ENCODE data around the gene DEPDC5. TPM values are rescaled to one million over a fixed set of nuclear protein-coding genes. Genes with fewer than 3 reads are reported as not detected.
"Not testable (repeated sequence)": the region's sequence is repeated elsewhere in the genome, so short reads cannot be mapped to it uniquely, and the experiment has no call there.

The DEPDC5 gene
- total RNA-seq, 1 donor from 2014 or later, result 7.0 TPM

DNA sequence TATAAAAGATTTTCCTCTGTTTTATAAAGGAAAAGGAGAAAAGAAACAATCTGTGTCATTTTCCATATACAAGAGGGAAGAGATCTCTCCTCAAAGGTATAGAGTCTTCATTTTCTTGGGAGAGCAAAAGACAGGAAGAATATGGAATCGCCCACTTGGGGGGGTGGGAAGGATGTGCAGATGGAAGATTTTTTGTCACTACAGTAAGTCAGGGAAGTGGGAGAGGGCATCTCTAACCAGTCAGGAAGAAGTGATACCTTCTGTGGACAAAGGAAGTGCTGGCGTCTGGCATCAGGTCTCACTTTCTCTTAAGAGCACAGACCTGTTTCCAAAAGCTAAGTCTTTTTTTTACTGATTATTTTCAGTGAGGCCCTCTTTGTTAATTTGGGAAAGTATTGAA, 5.3 kb upstream of the DEPDC5 start:
- DNase-seq (ENCODE audit: low read depth), result no peak

GRCh38 chr22:31749636-31750364, 4.0 kb upstream of the DEPDC5 start, which contains the start of gene PRR14L:
Gene PRR14L (minus strand): TSS chr22:31750132. CDS start chr22:31738860, 11,272 bp downstream.
- peak; percentile 97 for DNase-seq (ENCODE audit: low read depth)

GRCh38 chr22:31750365-31751284, 3.2 kb upstream of the DEPDC5 start:
- no peak for DNase-seq (ENCODE audit: low read depth)

- DNase-seq (ENCODE audit: low read depth), result no peak
Observed at GRCh38 chr22:31752096-31752847, 1.5 kb upstream of the DEPDC5 start.

DNA sequence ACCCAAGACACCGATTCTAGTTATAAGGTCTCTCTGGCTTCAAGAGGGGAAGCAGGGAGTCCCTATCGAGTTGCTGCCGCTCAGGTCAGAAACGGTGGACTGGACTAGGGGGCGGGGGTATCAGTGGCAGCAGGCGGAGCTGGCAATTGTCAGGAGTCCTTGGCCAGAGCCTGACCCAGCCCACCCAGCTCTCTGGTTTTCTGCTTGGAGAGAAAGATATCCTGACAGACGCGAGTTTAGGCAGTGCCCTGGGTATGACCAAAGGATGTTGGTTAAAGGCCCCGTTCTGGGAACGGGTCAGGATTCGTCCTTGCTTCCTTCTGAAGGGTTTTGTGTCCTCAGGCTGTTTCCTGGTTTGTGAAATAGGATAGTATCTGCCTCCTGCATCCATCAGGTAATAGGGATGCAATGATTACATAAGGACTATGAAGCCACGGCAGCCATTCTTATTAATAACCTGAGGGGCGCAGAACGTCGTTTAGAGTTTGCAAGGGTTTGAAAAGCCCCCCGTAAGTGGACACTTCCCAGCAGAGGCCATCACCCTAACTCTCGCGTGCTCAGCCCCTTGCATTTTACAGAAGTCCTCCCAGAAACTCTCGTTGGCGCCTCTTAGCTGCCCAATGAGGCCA, 700 bp upstream of the DEPDC5 start:
- DNase-seq (ENCODE audit: low read depth), result peak; percentile 28

GRCh38 chr22:31754813-31755212, 994 bp downstream of the DEPDC5 start:
- DNase-seq (ENCODE audit: low read depth), result no peak

DNA sequence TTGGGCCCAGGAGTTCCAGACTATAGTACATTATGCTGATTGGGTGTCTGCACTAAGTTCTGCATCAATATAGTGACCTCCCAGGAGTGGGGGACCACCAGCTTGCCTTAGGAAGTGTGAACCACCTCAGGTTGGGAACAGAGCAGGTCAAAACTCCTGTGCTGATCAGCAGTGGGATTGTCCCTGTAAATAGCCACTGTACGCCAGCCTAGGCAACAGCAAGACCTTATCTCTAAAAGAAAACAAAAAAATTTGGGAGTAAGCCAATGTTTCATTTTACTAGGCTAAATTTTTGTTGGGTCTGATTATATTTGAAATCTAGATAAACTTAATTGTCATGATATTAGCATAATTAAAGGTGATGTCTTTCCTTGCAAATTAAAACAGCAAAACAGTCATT, 3.4 kb downstream of the DEPDC5 start:
- no peak for DNase-seq (ENCODE audit: low read depth)

GRCh38 chr22:31758860-31759259, 5.0 kb downstream of the DEPDC5 start:
- DNase-seq (ENCODE audit: low read depth), result not testable (repeated sequence)

DNA sequence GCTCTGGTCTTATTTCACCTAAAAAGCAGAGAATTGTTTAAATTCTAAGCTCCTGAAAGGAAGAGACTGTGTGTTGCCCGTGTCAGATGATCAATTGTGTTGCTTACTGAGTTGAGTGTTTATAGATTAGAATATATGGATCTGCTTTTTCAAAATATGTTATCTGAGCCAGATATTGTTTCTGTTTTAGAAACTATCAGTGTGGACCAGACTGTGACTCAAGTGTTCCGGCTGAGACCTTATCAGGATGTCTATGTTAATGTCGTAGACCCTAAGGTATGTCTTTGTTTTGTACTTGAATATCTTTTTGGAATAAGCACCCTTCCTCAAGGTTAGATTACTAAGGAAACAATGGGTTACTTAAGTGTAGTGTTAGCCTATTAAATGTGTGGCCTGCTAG, 11.0 kb downstream of the DEPDC5 start:
- no peak for DNase-seq (ENCODE audit: low read depth)

DNA sequence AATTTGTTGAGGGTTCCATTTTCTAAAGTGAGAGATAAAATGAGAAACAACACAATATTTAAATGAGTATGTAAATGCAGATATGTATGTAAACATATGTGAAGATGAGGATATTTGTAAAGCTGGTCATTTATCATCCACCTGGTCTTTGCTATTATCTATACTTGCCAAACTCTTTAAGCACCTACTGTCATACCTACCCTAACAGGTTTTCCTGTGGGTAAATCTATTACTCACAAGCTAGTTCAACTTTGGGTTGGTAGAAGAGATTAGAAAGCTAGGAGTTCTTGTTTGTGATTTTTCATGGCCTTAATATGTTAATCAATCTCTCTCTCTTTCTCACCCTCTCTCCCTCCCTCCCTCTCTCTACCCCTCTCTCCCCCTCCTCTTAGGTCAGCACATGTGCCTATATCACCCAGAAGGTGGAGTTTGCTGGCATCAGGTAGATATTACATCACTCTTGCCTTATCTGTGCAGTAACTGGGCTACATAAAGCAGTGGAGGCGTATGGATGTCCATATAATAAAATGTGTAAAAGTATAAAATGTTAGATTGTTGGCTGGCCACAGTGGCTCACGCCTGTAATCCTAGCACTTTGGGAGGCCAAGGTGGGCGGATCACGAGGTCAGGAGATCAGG, 14.7 kb downstream of the DEPDC5 start:
- DNase-seq (ENCODE audit: low read depth), result no peak

DNA sequence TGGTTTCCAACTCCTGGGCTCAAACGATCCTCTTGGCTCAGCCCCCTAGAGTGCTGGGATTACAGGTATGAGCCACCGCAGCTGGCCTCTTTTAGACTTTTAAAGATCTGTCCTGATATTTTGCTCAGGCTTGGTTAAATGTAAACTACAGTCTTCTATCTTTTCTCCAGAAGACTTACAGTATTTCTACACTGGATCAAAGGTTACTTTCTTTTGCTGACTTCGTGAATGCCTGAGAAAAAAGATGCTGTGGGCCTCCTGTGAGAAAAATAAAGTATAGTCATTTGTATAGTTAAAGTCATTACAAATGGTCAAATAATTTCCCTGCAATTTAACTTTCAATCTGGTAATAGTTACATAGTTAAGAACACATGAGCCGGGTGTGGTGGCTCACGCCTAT, 19.6 kb downstream of the DEPDC5 start:
- DNase-seq (ENCODE audit: low read depth), result no peak

- no peak for DNase-seq (ENCODE audit: low read depth)
Observed at GRCh38 chr22:31776231-31776630, 22.4 kb downstream of the DEPDC5 start.

- DNase-seq (ENCODE audit: low read depth), result no peak
Observed at GRCh38 chr22:31789803-31790202, 36.0 kb downstream of the DEPDC5 start.

- DNase-seq (ENCODE audit: low read depth), result no peak
Observed at GRCh38 chr22:31790240-31790639, 36.4 kb downstream of the DEPDC5 start.

GRCh38 chr22:31799358-31799757, 45.5 kb downstream of the DEPDC5 start:
- not testable (repeated sequence) for DNase-seq (ENCODE audit: low read depth)

DNA sequence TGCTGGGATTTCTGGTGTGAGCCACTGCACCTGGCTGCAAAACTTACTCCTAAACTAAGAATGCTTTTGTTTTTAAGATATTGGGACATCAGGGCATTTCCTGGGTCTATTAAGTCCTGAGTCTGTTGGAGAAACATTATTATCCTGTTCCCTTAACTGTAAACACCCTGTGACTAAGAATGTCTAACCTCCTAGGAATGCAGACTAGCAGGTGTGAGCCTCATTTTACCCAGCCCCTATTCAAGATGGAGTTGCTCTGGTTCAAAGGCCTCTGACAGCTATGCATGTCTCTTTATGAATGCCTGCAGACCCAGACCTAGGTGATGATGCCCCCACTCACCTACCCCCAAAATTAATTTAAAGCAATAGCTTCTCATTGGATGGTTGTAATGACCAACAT, 46.2 kb downstream of the DEPDC5 start:
- DNase-seq (ENCODE audit: low read depth), result peak; percentile 13

DNA sequence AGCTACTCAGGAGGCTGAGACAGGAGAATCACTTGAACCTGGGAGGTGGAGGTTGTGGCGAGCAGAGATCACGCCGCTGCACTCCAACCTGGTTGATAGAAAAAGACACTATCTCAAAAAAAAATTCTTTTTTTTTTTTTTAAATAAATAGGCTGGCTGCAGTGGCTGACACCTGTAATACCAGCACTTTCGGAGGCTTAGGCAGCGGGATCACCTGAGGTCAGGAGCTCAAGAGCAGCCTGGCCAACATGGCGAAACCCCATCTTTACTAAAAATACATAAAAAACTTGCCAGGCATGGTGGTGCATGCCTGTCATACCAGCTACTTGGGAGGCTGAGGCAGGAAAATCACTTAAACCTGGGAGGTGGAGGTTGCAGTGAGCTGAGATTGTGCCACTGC, 47.0 kb downstream of the DEPDC5 start:
- DNase-seq (ENCODE audit: low read depth), result not testable (repeated sequence)

DNA sequence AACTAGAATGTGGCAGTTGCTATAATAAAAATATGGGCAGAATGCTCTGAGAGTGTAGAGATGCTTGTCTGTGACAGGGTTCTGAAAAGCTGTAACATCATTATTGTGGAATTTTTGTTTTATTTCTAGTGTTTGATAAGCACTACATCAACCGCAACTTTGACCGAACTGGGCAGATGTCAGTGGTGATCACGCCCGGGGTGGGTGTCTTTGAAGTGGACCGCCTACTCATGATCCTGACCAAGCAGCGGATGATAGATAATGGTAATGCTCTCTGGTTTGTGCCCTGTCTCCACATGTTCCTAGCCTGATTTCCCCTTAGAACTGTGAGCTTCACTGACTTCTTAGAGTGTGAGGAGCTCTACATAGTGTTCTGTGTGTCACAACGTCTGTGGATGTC, 48.8 kb downstream of the DEPDC5 start:
- DNase-seq (ENCODE audit: low read depth), result no peak

DNA sequence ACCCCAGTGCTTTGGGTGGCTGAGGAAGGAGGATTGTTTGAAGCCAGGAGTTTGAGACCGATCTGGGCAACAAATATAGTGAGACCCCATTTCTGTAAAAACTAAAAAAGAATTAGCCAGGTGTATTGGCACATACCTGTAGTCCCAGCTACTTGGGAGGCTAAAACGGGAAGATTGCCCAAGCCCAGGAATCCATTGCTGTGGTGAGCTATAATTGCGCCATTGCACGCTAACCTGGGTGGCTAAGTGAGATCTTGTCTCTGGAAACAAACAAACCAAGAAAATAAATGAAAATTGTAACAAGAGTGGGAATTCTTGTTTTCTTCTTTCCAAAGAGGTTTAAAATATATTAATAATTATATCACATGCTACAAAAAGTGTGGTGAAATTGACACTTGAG, 52.9 kb downstream of the DEPDC5 start:
- DNase-seq (ENCODE audit: low read depth), result no peak

- no peak for DNase-seq (ENCODE audit: low read depth)
Observed at GRCh38 chr22:31812977-31813605, 59.3 kb downstream of the DEPDC5 start.

All from myocyte (in vitro differentiated cells).